GM12872 (cell line): ENCODE measurements around the gene NR2F2.

Experiments used
- CTCF ChIP-seq: IDR thresholded peaks from 3 replicates; pipeline ENCODE4 v1.5.1; 2011; ENCODE audit warnings: low read depth, mild to moderate bottlenecking, low read length, moderate library complexity; ENCODE audit not compliant: insufficient read depth

The NR2F2 gene

GRCh38 chr15:96333131-96334016, 2.9 kb downstream of the NR2F2 start:
- TF ChIP-seq CTCF, result no peak

- no peak for TF ChIP-seq CTCF
Observed at GRCh38 chr15:96334017-96334704, 3.7 kb downstream of the NR2F2 start.

GRCh38 chr15:96334705-96335410, 4.4 kb downstream of the NR2F2 start:
- TF ChIP-seq CTCF, result no peak

GRCh38 chr15:96335411-96336024, 5.0 kb downstream of the NR2F2 start:
- no peak for TF ChIP-seq CTCF

GRCh38 chr15:96336108-96336595, 5.7 kb downstream of the NR2F2 start:
- TF ChIP-seq CTCF, result no peak

GRCh38 chr15:96336596-96337364, 6.3 kb downstream of the NR2F2 start:
- TF ChIP-seq CTCF, result no peak
